Smooth muscle cell (in vitro differentiated cells): ENCODE measurements around the gene RTL10. TPM values are rescaled to one million over a fixed set of nuclear protein-coding genes. Genes with fewer than 3 reads are reported as not detected.

Source experiments
- DNase-seq: peaks from one replicate; lab custom pipeline; 2025; ENCODE audit not compliant: unreplicated experiment; lab: John Stamatoyannopoulos, UW
- H2AFZ ChIP-seq: fragments of 200-600 bp; sonication (generic); 2 replicates; pipeline ENCODE4 v1.6.0; 2016; ENCODE audit warnings: antibody characterized with exemption, low read depth, mild to moderate bottlenecking
- H3F3A ChIP-seq: fragments of 200-600 bp; sonication (generic); 2 replicates; pipeline ENCODE4 v1.6.0; 2017; ENCODE audit warnings: antibody characterized with exemption, low read depth
- H3K27ac ChIP-seq: fragments of 200-600 bp; sonication (generic); 2 replicates; pipeline ENCODE4 v1.5.1; 2016; ENCODE audit warnings: low read depth, mild to moderate bottlenecking
- H3K27me3 ChIP-seq: fragments of 200-600 bp; sonication (generic); 2 replicates; pipeline ENCODE4 v1.6.1; 2016; ENCODE audit warnings: low read depth, mild to moderate bottlenecking
- H3K36me3 ChIP-seq: fragments of 200-600 bp; sonication (generic); 2 replicates; pipeline ENCODE4 v1.5.1; 2016; ENCODE audit warnings: low read depth
- H3K4me1 ChIP-seq: fragments of 200-600 bp; sonication (generic); 2 replicates; pipeline ENCODE4 v1.5.1; 2016; ENCODE audit warnings: low read depth
- H3K4me2 ChIP-seq: fragments of 200-600 bp; sonication (generic); 2 replicates; pipeline ENCODE4 v1.6.0; 2016; ENCODE audit warnings: mild to moderate bottlenecking
- H3K4me3 ChIP-seq: fragments of 200-600 bp; sonication (generic); 2 replicates; pipeline ENCODE4 v1.5.1; 2016; ENCODE audit warnings: mild to moderate bottlenecking
- H3K79me2 ChIP-seq: fragments of 200-600 bp; sonication (generic); 2 replicates; pipeline ENCODE4 v1.6.0; 2016; ENCODE audit warnings: low read depth, mild to moderate bottlenecking
- H3K9ac ChIP-seq: fragments of 200-600 bp; sonication (generic); 2 replicates; pipeline ENCODE4 v1.6.0; 2016; ENCODE audit warnings: low read depth
- H3K9me3 ChIP-seq: fragments of 200-600 bp; sonication (generic); replicated peaks from 2 replicates; pipeline ENCODE4 v1.5.1; 2016; ENCODE audit warnings: low read depth
- H4K20me1 ChIP-seq: fragments of 200-600 bp; sonication (generic); 2 replicates; pipeline ENCODE4 v1.6.0; 2016; ENCODE audit warnings: low read depth
- WGBS: methylation state at CpG from one replicate; pipeline ENCODE4 v1.1.7; 2016; ENCODE audit warnings: low lambda C conversion rate; 5-methylcytosine and 5-hydroxymethylcytosine counted together
- polyA plus RNA-seq: library from polyadenylated mRNA; unstranded; fragments of >200 nt; fragmentation: Nextera tagmentation; extraction: Ambion mirVana; gene quantifications from 2 replicates; pipeline ENCODE4 v1.2.1, GENCODE V29; 2016
- total RNA-seq: library from RNA; depleted of rRNA; stranded (reverse); fragments of >200 nt; gene quantifications from 2 replicates; pipeline ENCODE4 v1.2.3, GENCODE V29; 2014
- TF ChIP-seq, protein P1 (sequence below): fragments of 200-600 bp; sonication (generic); IDR thresholded peaks from 2 replicates; pipeline ENCODE4 v1.5.1; 2017; ENCODE audit warnings: borderline replicate concordance, mild to moderate bottlenecking, antibody characterized with exemption; ENCODE audit not compliant: insufficient read depth, poor library complexity, severe bottlenecking

RTL10 gene
- total and polyA plus RNA-seq, 2 experiments from 2014 or later, result 3.8 to 7.5 TPM

DNA sequence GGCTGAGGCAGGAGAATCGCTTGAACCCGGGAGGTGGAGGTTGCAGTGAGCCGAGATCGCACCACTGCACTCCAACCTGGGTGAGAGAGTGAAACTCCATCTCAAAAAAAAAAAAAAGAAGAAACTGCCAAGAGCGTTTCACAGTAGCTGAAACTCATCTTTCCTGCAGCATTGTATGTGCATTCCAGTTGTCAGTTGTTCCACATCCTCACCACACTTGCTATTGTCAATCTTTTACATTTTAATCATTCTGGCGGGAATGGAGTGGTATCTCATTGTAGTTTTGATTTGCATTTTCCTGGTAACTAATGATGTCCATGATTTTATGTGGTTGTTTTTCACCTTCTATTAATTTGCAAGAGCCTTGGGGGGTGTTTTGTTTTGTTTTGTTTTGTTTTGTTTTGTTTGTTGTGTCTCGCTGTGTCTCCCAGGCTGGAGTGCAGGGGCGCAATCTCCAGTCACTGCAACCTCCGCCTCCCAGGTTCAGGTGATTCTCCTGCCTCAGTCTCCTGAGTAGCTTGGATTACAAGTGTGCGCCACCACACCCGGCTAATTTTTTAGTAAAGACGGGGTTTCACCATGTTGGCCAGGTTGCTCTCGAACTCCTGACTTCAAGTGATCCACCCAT is 8.1 kb upstream of the RTL10 start:
- H3K4me1 ChIP-seq, result no peaks in the 10 kb centered on the region
- no peaks in the 10 kb centered on the region for H3F3A ChIP-seq
- no peak overlapping the region for H2AFZ ChIP-seq
- no peak overlapping the region for H3K9ac ChIP-seq
- no peaks in the 10 kb centered on the region for H3K9me3 ChIP-seq
- no peaks in the 10 kb centered on the region for H4K20me1 ChIP-seq
- no peaks in the 10 kb centered on the region for H3K36me3 ChIP-seq
- WGBS, result 97% methylated on average over 13 of the region's 13 CpGs
- H3K27me3 ChIP-seq, result no peaks in the 10 kb centered on the region
- no peak for DNase-seq
- no peak overlapping the region for H3K27ac ChIP-seq
- no peaks in the 10 kb centered on the region for H3K79me2 ChIP-seq
- no peak overlapping the region for H3K4me3 ChIP-seq
- TF ChIP-seq, protein P1, sequence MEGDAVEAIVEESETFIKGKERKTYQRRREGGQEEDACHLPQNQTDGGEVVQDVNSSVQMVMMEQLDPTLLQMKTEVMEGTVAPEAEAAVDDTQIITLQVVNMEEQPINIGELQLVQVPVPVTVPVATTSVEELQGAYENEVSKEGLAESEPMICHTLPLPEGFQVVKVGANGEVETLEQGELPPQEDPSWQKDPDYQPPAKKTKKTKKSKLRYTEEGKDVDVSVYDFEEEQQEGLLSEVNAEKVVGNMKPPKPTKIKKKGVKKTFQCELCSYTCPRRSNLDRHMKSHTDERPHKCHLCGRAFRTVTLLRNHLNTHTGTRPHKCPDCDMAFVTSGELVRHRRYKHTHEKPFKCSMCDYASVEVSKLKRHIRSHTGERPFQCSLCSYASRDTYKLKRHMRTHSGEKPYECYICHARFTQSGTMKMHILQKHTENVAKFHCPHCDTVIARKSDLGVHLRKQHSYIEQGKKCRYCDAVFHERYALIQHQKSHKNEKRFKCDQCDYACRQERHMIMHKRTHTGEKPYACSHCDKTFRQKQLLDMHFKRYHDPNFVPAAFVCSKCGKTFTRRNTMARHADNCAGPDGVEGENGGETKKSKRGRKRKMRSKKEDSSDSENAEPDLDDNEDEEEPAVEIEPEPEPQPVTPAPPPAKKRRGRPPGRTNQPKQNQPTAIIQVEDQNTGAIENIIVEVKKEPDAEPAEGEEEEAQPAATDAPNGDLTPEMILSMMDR, result no peak
- no peak overlapping the region for H3K4me2 ChIP-seq

DNA sequence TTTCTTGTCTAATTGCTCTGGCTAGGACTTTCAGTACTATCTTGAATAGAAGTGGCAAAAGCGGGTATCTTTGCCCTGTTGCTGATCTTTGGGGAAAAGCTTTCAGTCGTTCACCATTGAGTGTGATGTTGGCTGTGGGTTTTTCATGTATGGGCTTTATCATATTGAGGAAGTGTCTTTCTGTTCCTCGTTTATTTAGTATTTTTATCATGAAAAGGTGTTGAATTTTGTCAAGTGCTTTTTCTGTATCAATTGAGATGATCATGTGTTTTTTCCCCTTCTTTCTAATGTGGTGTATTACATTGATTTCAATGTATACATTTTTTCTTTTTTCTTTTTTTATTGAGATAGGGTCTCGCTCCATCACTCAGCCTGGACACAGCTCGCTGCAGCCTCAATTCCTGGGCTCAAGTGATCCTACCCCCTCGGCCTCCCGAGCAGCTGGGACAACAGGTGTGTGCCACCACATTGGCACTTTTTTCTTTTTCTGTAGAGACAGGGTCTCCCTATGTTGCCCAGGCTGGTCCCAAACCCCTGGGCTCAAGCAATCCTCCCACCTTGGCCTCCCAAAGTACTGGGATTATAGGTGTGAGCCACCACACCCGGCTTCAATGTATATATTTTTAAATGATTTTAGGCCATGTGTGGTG is 5.3 kb upstream of the RTL10 start:
- WGBS, result 96% methylated on average over 8 of the region's 8 CpGs
- no peak overlapping the region for H3K4me2 ChIP-seq
- H3K79me2 ChIP-seq, result peaks cover 6% of the 10 kb centered on the region
- TF ChIP-seq, protein P1, result no peak
- H3K4me1 ChIP-seq, result peaks cover 5% of the 10 kb centered on the region
- H3K36me3 ChIP-seq, result no peaks in the 10 kb centered on the region
- no peaks in the 10 kb centered on the region for H4K20me1 ChIP-seq
- H3F3A ChIP-seq, result no peaks in the 10 kb centered on the region
- H3K9me3 ChIP-seq, result no peaks in the 10 kb centered on the region
- no peaks in the 10 kb centered on the region for H3K27me3 ChIP-seq
- no peak overlapping the region for H2AFZ ChIP-seq
- H3K4me3 ChIP-seq, result no peak overlapping the region
- no peak overlapping the region for H3K9ac ChIP-seq
- no peak for DNase-seq
- no peak overlapping the region for H3K27ac ChIP-seq

DNA sequence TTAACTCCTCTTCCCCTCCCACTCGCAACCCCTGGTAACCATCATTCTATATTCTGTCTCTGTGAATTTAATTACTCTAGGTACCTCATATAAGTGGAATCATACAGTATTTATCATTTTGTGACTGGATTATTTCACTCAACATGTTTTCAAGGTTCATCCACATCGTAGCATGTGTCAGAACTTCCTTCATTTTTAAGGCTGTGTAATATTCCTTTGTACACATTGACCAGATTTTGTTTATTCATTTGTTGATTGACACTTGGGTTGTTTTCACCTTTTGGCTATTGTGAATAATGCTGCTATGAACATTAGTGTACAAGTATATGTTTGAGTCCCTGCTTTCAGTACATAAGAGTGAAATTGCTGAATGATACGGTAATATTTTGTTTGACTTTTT is 2.7 kb upstream of the RTL10 start:
- no peak for DNase-seq
- Histone ChIP-seq H3K27ac (no peak overlapping the region), H2AFZ (no peak overlapping the region), H3F3A (no peaks in the 10 kb centered on the region), H3K4me3 (no peak overlapping the region), H3K9me3 (no peaks in the 10 kb centered on the region), H3K79me2 (peaks cover 26% of the 10 kb centered on the region), H3K36me3 (no peaks in the 10 kb centered on the region), H3K4me1 (peaks cover 16% of the 10 kb centered on the region), H3K4me2 (no peak overlapping the region), H3K27me3 (no peaks in the 10 kb centered on the region), H4K20me1 (peaks cover 15% of the 10 kb centered on the region), H3K9ac (no peak overlapping the region)
- 100% methylated on average over 3 of the region's 3 CpGs for WGBS
- TF ChIP-seq, protein P1, result no peak
